Measurements from ENCODE around the gene FAM168B. TPM values are rescaled to one million over a fixed set of nuclear protein-coding genes. Genes with fewer than 3 reads are reported as not detected.

The FAM168B gene
- total RNA-seq, 2 donors from 2014 or later, result 78.7 to 94.7 TPM

DNA sequence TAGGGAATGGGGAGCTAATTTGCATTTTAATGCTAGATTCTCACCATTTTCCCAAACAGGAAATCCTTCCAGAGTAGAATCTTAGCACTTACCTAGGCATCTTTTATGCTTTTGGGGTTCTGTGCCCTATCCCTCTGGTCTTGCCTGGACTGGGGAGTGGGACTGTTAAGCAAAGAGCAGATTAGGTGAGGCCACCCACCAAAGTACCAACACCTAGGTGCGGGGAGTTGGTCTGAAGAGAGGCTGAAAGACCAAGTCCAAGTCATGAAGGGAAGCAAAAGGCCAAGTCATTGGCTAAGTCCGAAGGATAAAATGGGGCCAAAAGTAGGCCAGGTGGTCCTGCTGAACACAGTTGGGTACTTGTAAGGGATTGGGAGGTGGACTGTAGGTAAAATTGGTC lies 86.7 kb downstream of the FAM168B start:
- ATAC-seq (no peak), DNase-seq (no peak)
- intact Hi-C loops (cut with DNase I), result no loop called here

DNA sequence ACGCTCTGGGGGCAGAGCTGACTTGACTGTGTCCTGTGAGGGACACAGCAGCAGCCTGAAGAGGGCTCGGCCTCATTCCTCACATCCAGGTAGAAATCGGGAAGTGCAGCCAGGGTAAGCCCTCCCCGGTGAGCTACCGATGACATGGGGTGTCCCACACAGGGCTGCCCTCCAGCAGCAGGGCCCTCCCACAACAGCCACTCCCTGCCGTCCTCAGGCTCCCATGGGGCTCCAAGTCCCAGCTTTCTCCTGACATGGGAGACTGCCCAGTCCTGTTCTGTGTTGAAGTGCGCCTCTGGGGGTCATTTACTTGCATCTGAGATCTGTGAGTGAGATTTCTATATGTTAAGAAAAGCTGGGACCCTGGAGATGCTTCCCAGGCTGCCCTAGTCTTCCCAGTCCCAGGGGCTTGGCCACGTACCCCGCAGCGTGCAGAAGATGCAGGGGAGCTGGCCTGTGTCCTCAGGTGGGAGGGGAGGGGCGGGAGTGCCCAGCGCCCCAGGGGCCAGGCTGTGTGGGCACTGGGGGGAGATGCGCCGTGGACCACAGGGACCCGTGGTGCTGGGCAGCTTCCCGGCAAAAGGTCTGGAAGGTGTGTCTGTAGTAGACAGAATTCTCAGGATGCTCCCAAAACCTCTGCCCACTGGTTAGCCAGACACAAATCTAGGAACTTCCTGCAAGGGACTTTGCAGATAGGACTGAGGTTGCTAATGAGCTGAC lies 87.9 kb downstream of the FAM168B start:
- DNase-seq, result no peak
- intact Hi-C loops (cut with DNase I), result no loop called here
- ATAC-seq, result no peak

DNA sequence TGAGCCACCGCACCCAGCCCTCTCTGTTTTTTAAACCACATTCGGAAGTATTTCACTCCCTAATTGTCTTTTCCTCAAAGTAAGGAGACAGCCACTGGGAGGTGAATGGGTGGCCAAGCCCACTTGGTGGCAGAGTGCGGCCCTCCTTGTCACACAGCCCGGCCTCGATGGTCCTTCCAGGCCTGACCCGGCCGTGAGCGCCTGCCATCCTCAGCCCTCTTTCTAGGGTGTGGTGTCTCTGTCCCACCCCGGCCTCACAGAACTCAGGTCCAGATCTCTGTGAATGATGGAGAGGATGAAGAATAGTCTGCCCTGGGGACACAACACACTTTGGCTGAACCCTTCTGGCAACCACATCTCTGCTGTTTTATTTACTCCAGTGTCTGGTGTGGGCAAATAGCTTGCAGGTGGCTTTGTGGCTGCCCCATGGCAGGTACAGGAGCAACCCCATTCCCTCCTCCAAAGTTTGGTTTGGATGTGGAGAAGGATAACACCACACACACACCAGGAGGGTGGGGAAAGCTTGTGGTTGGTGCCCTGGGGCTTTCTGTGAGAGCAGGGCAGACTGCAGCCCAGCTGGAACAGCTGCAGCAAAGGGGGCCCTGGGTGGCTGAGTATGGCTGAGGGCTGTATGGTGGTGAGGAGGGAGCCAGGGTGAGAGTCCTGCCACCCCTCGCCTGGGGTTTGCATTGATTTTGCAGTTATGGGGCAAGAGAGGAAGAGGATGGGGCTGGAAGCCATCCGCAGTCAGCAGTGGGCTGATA lies 88.6 kb downstream of the FAM168B start:
- ATAC-seq, result no peak
- intact Hi-C loops (cut with DNase I), result no loop called here
- DNase-seq, result no peak

DNA sequence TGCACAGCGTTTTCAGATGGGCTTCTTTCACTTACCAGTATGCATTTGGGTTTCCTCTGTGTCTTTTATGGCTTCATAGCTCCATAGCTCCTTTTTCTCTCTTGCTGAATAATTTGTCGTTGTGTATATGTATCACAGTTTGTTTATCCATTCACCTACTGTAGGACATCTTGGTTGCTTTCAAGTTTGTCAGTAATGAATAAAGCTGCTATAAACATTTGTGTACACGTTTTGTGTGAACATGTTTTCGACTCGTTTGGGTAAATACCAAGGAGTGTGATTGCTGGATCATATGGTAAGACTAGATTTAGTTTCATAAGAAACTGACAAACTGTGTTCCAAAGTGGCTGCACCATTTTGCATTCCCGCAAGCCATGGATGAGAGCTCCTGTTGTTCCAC lies 94.7 kb downstream of the FAM168B start:
- intact Hi-C loops (cut with DNase I), result no loop called here
- DNase-seq (no peak), ATAC-seq (no peak)

Other genes starting within 250 kb of the FAM168B start
- 10 to 100 TPM; 30.9 to 38.2 TPM for gene PLEKHB2, start 11.9 kb upstream of the FAM168B start, total RNA-seq
- gene POTEE, start 116.1 kb upstream of the FAM168B start, total RNA-seq, result under 1 TPM in 1 of 2 donors, not detected in 1; 0.10 TPM

Measured in left cardiac atrium (tissue), 4 donors.